PC-9 (cell line): ENCODE results near the gene SDSL. TPM values are rescaled to one million over a fixed set of nuclear protein-coding genes. Genes with fewer than 3 reads are reported as not detected.

Source experiments
- BruUV-seq: library from RNA; stranded (reverse); fragments of 400-500 nt; replicated peaks from 2 replicates; lab custom pipeline; 2021; lab: Mats Ljungman, UMichigan
- CTCF ChIA-PET: fragments of 300-600 bp; sonication (Branson Sonifier 250); formaldehyde crosslinking; loops from one replicate; lab custom pipeline; 2022; ENCODE audit warnings: antibody characterized with exemption; lab: Charles Lee
- POLR2A ChIA-PET: fragments of 300-600 bp; sonication (Branson Sonifier 250); formaldehyde crosslinking; loops from one replicate; lab custom pipeline; 2022; ENCODE audit warnings: antibody characterized with exemption; ENCODE audit not compliant: unreplicated experiment; lab: Charles Lee
- DNase-seq, 2 experiments: peaks; one replicate each; pipeline versions ENCODE4 v3.0.0 to v3.0.0-alpha.2; 2015 to 2022; ENCODE audit warnings: mixed read lengths in 1 of 2
- H2AFZ ChIP-seq: fragments of 200-600 bp; sonication (generic); 2 replicates; pipeline ENCODE4 v1.8.1; 2017; ENCODE audit warnings: antibody characterized with exemption
- H3F3A ChIP-seq: fragments of 200-600 bp; sonication (generic); 2 replicates; pipeline ENCODE4 v1.8.1; 2017; ENCODE audit warnings: antibody characterized with exemption, mild to moderate bottlenecking, low read depth; ENCODE audit not compliant: insufficient read depth
- H3K27ac ChIP-seq: fragments of 200-600 bp; sonication (generic); 2 replicates; pipeline ENCODE4 v1.6.1; 2016; ENCODE audit warnings: mixed run types
- H3K27me3 ChIP-seq: fragments of 200-600 bp; sonication (generic); 2 replicates; pipeline ENCODE4 v1.6.1; 2016; ENCODE audit warnings: low read depth, mixed run types; ENCODE audit not compliant: insufficient read depth
- H3K36me3 ChIP-seq: fragments of 200-600 bp; sonication (generic); 2 replicates; pipeline ENCODE4 v1.6.1; 2016; ENCODE audit warnings: low read depth, mixed run types
- H3K4me1 ChIP-seq: fragments of 200-600 bp; sonication (generic); replicated peaks from 2 replicates; pipeline ENCODE4 v1.6.1; 2016; ENCODE audit warnings: mixed run types; ENCODE audit not compliant: insufficient read depth
- H3K4me2 ChIP-seq: fragments of 200-600 bp; sonication (generic); 2 replicates; pipeline ENCODE4 v1.6.1; 2017; ENCODE audit warnings: mixed run types
- H3K4me3 ChIP-seq: fragments of 200-600 bp; sonication (generic); 2 replicates; pipeline ENCODE4 v1.6.1; 2016; ENCODE audit warnings: mixed run types
- H3K79me2 ChIP-seq: fragments of 200-600 bp; sonication (generic); 2 replicates; pipeline ENCODE4 v1.6.1; 2017; ENCODE audit warnings: low read depth, mixed run types
- H3K9me2 ChIP-seq: fragments of 200-600 bp; sonication (generic); 2 replicates; pipeline ENCODE4 v1.8.1; 2017; ENCODE audit warnings: mild to moderate bottlenecking; ENCODE audit not compliant: insufficient read depth
- H3K9me3 ChIP-seq: fragments of 200-600 bp; sonication (generic); 2 replicates; pipeline ENCODE4 v1.8.1; 2016; ENCODE audit warnings: low read depth; ENCODE audit not compliant: insufficient read depth
- H4K20me1 ChIP-seq: fragments of 200-600 bp; sonication (generic); 2 replicates; pipeline ENCODE4 v1.8.1; 2017; ENCODE audit not compliant: insufficient read depth
- EZH2 ChIP-seq: fragments of 200-600 bp; sonication (generic); IDR thresholded peaks from 2 replicates; pipeline ENCODE4 v1.8.0; 2017; ENCODE audit warnings: antibody characterized with exemption, low read depth
- intact Hi-C: fragments of 100-400 bp; cut with micrococcal nuclease; formaldehyde crosslinking; loops from one replicate; pipeline ENCODE4 v1.10.0; 2022; ENCODE audit not compliant: unreplicated experiment
- total RNA-seq: library from RNA; stranded (reverse); gene quantifications from 2 replicates; pipeline ENCODE4 v1.2.3, GENCODE V29; 2021
- TF ChIP-seq, protein P1 (sequence below): fragments of 200-600 bp; sonication (generic); conservative IDR thresholded peaks from 2 replicates; pipeline ENCODE4 v1.6.1; 2017; ENCODE audit warnings: mixed run types, antibody characterized with exemption, mild to moderate bottlenecking, moderate library complexity

SDSL gene
- total RNA-seq, 1 experiment from 2014 or later: 14.2 TPM

- Histone ChIP-seq H3K36me3 (no peaks in the 10 kb centered on the region), H3K4me2 (no peak overlapping the region), H3K4me1 (no peaks in the 10 kb centered on the region), H3K4me3 (no peak overlapping the region), H3F3A (no peaks in the 10 kb centered on the region), H4K20me1 (no peaks in the 10 kb centered on the region), H2AFZ (no peak overlapping the region), H3K27me3 (no peaks in the 10 kb centered on the region), H3K79me2 (no peaks in the 10 kb centered on the region), H3K9me2 (no peaks in the 10 kb centered on the region), H3K27ac (no peak overlapping the region), H3K9me3 (no peaks in the 10 kb centered on the region)
- ChIA-PET CTCF (no interaction called here), POLR2A (no interaction called here)
- DNase-seq: no peak
- TF ChIP-seq EZH2: no peak
- TF ChIP-seq, protein P1, sequence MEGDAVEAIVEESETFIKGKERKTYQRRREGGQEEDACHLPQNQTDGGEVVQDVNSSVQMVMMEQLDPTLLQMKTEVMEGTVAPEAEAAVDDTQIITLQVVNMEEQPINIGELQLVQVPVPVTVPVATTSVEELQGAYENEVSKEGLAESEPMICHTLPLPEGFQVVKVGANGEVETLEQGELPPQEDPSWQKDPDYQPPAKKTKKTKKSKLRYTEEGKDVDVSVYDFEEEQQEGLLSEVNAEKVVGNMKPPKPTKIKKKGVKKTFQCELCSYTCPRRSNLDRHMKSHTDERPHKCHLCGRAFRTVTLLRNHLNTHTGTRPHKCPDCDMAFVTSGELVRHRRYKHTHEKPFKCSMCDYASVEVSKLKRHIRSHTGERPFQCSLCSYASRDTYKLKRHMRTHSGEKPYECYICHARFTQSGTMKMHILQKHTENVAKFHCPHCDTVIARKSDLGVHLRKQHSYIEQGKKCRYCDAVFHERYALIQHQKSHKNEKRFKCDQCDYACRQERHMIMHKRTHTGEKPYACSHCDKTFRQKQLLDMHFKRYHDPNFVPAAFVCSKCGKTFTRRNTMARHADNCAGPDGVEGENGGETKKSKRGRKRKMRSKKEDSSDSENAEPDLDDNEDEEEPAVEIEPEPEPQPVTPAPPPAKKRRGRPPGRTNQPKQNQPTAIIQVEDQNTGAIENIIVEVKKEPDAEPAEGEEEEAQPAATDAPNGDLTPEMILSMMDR: no peak
- intact Hi-C loops: no loop called here
- BruUV-seq: no TSS peak
Measured at GRCh38 chr12:113397497-113398197, 24.5 kb upstream of the SDSL start.

- no peak for DNase-seq
- H2AFZ ChIP-seq: no peak overlapping the region
- H4K20me1 ChIP-seq: no peaks in the 10 kb centered on the region
- H3K27me3 ChIP-seq: no peaks in the 10 kb centered on the region
- no peaks in the 10 kb centered on the region for H3F3A ChIP-seq
- no peaks in the 10 kb centered on the region for H3K9me2 ChIP-seq
- H3K36me3 ChIP-seq: no peaks in the 10 kb centered on the region
- BruUV-seq: no TSS peak
- no peak overlapping the region for H3K4me2 ChIP-seq
- intact Hi-C loops: no loop called here
- no peaks in the 10 kb centered on the region for H3K4me1 ChIP-seq
- no peak overlapping the region for H3K27ac ChIP-seq
- no peaks in the 10 kb centered on the region for H3K9me3 ChIP-seq
- ChIA-PET CTCF (no interaction called here), POLR2A (no interaction called here)
- no peak overlapping the region for H3K4me3 ChIP-seq
- TF ChIP-seq, protein P1: no peak
- TF ChIP-seq EZH2: no peak
- H3K79me2 ChIP-seq: no peaks in the 10 kb centered on the region
Measured at GRCh38 chr12:113398346-113399290, 23.6 kb upstream of the SDSL start.

DNA sequence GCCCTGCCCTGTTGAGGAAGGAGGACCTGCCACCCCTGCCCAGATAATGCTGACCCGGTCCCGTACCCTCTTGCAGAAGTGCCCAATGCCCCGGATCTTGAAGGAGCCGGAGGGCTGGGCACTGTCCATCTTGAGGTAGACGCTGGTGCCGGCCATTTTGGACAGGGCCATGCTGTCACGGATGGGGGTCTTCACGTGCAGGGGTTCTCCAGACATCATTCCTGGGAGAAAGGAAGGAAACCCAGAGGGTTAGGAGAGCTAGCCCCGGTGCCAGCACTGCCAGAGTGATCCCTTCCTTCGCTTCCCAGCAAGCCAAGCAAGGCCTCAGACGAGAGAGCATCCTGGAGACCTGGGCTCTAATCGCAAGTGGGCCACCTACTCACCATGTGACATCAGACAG, 22.7 kb upstream of the SDSL start:
- H3K36me3 ChIP-seq: no peaks in the 10 kb centered on the region
- no peaks in the 10 kb centered on the region for H3K4me1 ChIP-seq
- no peaks in the 10 kb centered on the region for H3K9me3 ChIP-seq
- no peaks in the 10 kb centered on the region for H4K20me1 ChIP-seq
- no peaks in the 10 kb centered on the region for H3K27me3 ChIP-seq
- H3K4me3 ChIP-seq: no peak overlapping the region
- no peak overlapping the region for H3K27ac ChIP-seq
- no peak for DNase-seq
- no peaks in the 10 kb centered on the region for H3K9me2 ChIP-seq
- no TSS peak for BruUV-seq
- no peak overlapping the region for H3K4me2 ChIP-seq
- peaks cover 3% of the 10 kb centered on the region; the same call in 1 of the 2 replicates for H3F3A ChIP-seq
- intact Hi-C loops: no loop called here
- no peaks in the 10 kb centered on the region for H3K79me2 ChIP-seq
- POLR2A ChIA-PET: no interaction called here
- TF ChIP-seq EZH2: no peak
- TF ChIP-seq, protein P1: no peak
- CTCF ChIA-PET: no interaction called here
- H2AFZ ChIP-seq: no peak overlapping the region
